ENCODE data around the gene C16orf74. TPM values are rescaled to one million over a fixed set of nuclear protein-coding genes. Genes with fewer than 3 reads are reported as not detected.

Gene C16orf74
- total RNA-seq, 4 donors from 2014 or later = 2.5 to 6.6 TPM; not detected in 2

DNA sequence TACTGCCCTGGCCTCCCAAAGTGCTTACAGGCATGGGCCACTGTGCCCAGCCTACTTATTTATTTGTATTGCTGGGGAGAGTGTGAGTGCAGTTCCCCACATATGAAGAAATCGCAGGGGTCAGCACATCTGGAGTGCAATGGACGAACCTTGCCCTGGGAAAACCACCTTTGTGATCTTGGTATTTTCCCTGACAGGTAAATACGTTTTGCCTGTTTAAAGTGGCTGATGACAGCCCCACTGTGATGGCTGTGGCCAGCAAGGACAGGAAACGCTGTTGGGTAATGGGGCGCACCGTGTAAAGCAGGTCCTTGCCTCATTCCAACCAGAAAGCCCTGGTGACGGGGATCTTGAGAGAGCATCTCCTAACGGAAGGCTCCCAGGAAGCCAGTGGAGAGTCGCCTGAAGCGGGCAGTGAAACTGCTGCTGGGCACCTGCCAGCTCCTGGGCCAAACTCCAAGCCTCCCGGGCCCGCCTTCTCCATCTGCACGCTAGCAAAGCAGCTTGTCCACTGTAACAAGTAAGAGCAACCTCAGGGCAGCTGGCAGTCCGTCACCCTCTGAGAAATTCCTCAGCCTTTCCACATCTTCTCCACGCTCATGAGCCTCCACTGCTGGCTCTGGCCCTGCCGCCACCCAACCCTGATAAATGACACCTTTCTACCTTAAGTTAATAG lies 30.9 kb upstream of the C16orf74 start:
- DNase-seq = peak in 2 of 3 donors; percentile 65 to 77
- TF ChIP-seq POLR2A (IDR thresholded peaks at IDR 0.05) = no peak
- TF ChIP-seq, protein P1, sequence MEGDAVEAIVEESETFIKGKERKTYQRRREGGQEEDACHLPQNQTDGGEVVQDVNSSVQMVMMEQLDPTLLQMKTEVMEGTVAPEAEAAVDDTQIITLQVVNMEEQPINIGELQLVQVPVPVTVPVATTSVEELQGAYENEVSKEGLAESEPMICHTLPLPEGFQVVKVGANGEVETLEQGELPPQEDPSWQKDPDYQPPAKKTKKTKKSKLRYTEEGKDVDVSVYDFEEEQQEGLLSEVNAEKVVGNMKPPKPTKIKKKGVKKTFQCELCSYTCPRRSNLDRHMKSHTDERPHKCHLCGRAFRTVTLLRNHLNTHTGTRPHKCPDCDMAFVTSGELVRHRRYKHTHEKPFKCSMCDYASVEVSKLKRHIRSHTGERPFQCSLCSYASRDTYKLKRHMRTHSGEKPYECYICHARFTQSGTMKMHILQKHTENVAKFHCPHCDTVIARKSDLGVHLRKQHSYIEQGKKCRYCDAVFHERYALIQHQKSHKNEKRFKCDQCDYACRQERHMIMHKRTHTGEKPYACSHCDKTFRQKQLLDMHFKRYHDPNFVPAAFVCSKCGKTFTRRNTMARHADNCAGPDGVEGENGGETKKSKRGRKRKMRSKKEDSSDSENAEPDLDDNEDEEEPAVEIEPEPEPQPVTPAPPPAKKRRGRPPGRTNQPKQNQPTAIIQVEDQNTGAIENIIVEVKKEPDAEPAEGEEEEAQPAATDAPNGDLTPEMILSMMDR (IDR thresholded peaks at IDR 0.05) = no peak
- peaks cover 0 to 11% (median 0%) of the 10 kb centered on the region in 4 donors for H3K4me1 ChIP-seq
- H3K9me3 ChIP-seq = no peaks in the 10 kb centered on the region
- peaks cover 0 to 61% (median 0%) of the 10 kb centered on the region in 3 donors for H3K36me3 ChIP-seq
- H3K27me3 ChIP-seq = no peaks in the 10 kb centered on the region
- peak overlapping the region in 1 of 4 donors; percentile 38 for H3K27ac ChIP-seq
- H3K4me3 ChIP-seq = no peak overlapping the region

DNA sequence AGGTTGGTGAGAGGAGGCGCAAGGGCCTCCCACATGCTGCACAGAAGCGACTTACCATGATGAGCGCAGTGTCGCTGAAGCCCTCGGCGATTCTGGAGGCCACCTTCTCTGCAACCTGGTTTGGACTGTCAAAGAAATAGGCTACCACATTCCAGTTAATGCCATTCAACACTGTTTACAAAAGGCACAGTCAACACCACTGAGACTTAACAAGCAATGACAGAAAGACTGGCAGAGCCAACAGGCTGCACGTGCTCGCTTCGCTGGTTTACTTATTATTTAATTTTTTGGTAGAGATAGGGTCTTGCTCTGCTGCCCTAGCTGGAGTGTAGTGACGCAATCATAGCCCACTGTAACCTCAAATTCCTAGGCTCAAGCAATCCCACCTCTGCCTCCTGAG lies 30.3 kb upstream of the C16orf74 start:
- Histone ChIP-seq H3K36me3 (peaks cover 0 to 57% (median 0%) of the 10 kb centered on the region in 3 donors), H3K4me3 (no peak overlapping the region), H3K4me1 (peaks cover 0 to 11% (median 0%) of the 10 kb centered on the region in 4 donors), H3K27ac (no peak overlapping the region), H3K9me3 (no peaks in the 10 kb centered on the region), H3K27me3 (no peaks in the 10 kb centered on the region)
- TF ChIP-seq, protein P1 (IDR thresholded peaks at IDR 0.05) = no peak
- TF ChIP-seq POLR2A (IDR thresholded peaks at IDR 0.05) = no peak
- DNase-seq = no peak

DNA sequence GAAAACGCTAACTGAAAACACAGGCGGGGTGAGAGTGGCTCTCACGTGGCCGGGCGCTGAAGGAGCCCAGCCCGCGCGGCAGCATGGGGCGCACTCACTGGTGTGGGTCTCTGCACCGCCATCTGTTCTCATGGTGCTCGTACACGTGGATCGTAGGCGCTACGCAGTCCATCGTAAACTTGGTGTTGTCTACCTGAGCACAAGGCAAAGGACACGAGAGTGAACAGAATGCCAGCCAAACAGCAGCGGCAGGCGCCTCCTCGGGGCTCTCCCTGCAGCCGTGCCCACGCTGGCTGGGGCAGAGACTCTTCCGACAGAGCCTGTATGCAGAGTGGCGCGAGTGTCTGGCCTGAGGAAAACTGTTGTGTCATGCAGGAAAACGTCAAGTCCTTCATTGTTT lies 29.4 kb upstream of the C16orf74 start:
- Histone ChIP-seq H3K36me3 (peaks cover 0 to 56% (median 0%) of the 10 kb centered on the region in 3 donors), H3K9me3 (no peaks in the 10 kb centered on the region), H3K4me1 (peaks cover 0 to 11% (median 0%) of the 10 kb centered on the region in 4 donors), H3K4me3 (no peak overlapping the region), H3K27me3 (no peaks in the 10 kb centered on the region), H3K27ac (no peak overlapping the region)
- no peak for DNase-seq
- TF ChIP-seq, protein P1 (IDR thresholded peaks at IDR 0.05) = no peak
- no peak for TF ChIP-seq POLR2A (IDR thresholded peaks at IDR 0.05)

DNA sequence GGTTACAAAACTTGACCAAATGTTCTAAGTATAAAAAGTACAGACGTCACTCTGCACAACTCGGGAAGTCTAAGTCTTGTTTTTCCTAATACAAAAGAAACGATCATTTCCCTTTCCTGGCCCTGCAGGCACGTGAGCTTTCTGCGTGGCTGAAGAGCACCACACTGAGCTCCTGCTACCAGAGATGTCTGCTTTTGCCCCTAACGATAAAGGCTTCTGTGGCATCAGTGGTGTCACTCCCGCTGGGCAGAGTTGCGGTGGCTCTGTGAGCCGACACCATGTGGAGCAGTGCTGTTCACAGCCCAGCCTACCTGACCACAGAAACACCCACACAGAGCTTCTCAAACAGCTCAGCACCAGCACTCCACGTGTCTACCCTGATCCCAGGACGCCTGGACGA lies 28.0 kb upstream of the C16orf74 start:
- TF ChIP-seq, protein P1 (IDR thresholded peaks at IDR 0.05) = no peak
- no peak for TF ChIP-seq POLR2A (IDR thresholded peaks at IDR 0.05)
- Histone ChIP-seq H3K27me3 (no peaks in the 10 kb centered on the region), H3K9me3 (no peaks in the 10 kb centered on the region), H3K27ac (no peak overlapping the region), H3K4me1 (peaks cover 0 to 11% (median 0%) of the 10 kb centered on the region in 4 donors), H3K4me3 (no peak overlapping the region), H3K36me3 (peaks cover 0 to 47% (median 0%) of the 10 kb centered on the region in 3 donors)
- no peak for DNase-seq

DNA sequence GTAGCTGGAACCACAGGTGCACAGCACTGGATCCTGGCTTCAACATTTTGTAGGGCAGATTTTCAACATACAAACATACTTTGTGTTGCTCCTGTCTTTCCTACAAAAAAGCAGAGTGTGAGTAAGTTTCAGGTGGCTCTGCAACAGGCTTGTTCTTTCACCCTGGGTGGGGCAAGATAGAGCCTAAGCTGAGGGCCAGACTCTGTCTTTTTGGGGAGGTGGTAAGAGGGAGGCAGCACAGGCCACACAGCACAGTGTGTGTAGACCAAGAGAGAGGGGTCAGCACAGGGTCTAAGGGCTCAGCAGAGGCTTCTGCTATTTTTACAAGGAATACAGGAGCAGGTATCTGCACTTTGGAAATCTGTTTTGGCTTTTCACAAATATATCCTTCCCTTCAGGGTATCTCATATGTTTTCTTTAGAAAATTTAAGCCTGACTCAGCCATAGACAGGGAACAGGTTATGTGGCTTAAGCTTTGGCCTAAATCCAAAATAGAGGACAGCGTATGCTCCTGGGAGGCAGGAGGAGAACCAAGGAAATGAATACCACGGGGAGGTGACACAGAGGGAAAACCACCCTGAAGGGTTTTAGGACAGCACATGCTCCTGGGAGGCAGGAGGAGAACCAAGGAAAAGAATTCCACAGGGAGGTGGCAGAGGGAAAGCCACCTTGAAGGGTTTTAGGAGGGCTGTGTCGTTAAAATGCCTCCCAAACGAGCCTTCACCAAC lies 26.9 kb upstream of the C16orf74 start:
- Histone ChIP-seq H3K27ac (no peak overlapping the region), H3K36me3 (peaks cover 0 to 47% (median 0%) of the 10 kb centered on the region in 3 donors), H3K27me3 (no peaks in the 10 kb centered on the region), H3K4me3 (no peak overlapping the region), H3K9me3 (no peaks in the 10 kb centered on the region), H3K4me1 (peaks cover 0 to 11% (median 0%) of the 10 kb centered on the region in 4 donors)
- DNase-seq = no peak
- TF ChIP-seq, protein P1 (IDR thresholded peaks at IDR 0.05) = no peak

All from Peyer's patch (tissue), 4 donors.